Body of pancreas (tissue), 4 donors: ENCODE data around the gene GRIA2. TPM values are rescaled to one million over a fixed set of nuclear protein-coding genes. Genes with fewer than 3 reads are reported as not detected.

Experiments used
- ATAC-seq: fragments of 150-250 bp; one replicate; pipeline ENCODE4 v1.9.1; 2016
- DNase-seq, 4 donors: peaks; one replicate each; pipeline ENCODE4 v3.0.0-alpha.2; 2019
- H3K27ac ChIP-seq, 4 donors: fragments of 200-600 bp; sonication (generic); 1 replicate in 3 of 4; 2 replicates in 1 of 4; pipeline versions ENCODE4 v1.5.1 to v1.6.1; 2016 to 2019; ENCODE audit warnings: mild to moderate bottlenecking in 1 of 4, mixed read lengths in 1 of 4, moderate library complexity in 1 of 4
- H3K27me3 ChIP-seq, 2 donors: fragments of 200-600 bp; sonication (generic); one replicate each; pipeline ENCODE4 v1.6.0; 2016; ENCODE audit warnings: mild to moderate bottlenecking in 1 of 2
- H3K36me3 ChIP-seq, 2 donors: fragments of 200-600 bp; sonication (generic); replicated peaks in 1 of 2; 2 replicates each; pipeline ENCODE4 v1.5.1; 2016; ENCODE audit warnings: low read depth in 2 of 2; ENCODE audit not compliant: insufficient read depth in 1 of 2
- H3K4me1 ChIP-seq: fragments of 200-600 bp; sonication (generic); one replicate; pipeline ENCODE4 v1.6.0; 2016
- H3K4me3 ChIP-seq, 2 donors: fragments of 200-600 bp; sonication (generic); 1 replicate in 1 of 2; 2 replicates in 1 of 2; pipeline ENCODE4 v1.5.1; 2016 to 2019
- H3K9me3 ChIP-seq, 3 donors: fragments of 200-600 bp; sonication (generic); 1 replicate in 2 of 3; 2 replicates in 1 of 3; pipeline ENCODE4 v1.5.1; 2016
- POLR2A ChIP-seq, 3 donors: fragments of 450-650 bp; IDR thresholded peaks; one replicate each; pipeline ENCODE4 v1.6.1; 2016; ENCODE audit warnings: antibody characterized with exemption in 3 of 3, mild to moderate bottlenecking in 2 of 3
- WGBS, 2 donors: methylation state at CpG; one replicate each; pipeline ENCODE4 v1.1.5; 2017; 5-methylcytosine and 5-hydroxymethylcytosine counted together
- intact Hi-C: fragments of 100-400 bp; cut with DNase I; formaldehyde crosslinking; loops from one replicate; pipeline ENCODE4 v1.15.1; 2023
- total RNA-seq, 2 donors: library from RNA; depleted of rRNA; stranded (reverse); fragments of >200 nt; gene quantifications; one replicate each; pipeline ENCODE4 v1.1.0, GENCODE V29; 2016
- TF ChIP-seq, protein P1 (sequence below), 7 experiments: fragments of 450-650 bp in 4 of 7; fragments of 200-600 bp in 3 of 7; sonication (generic) in 3 of 7; IDR thresholded peaks; one replicate each; pipeline ENCODE4 v1.5.1; 2016 to 2019; ENCODE audit warnings: antibody characterized with exemption in 7 of 7

The GRIA2 gene
- total RNA-seq, 2 donors from 2014 or later, result 1.0 to 1.6 TPM

DNA sequence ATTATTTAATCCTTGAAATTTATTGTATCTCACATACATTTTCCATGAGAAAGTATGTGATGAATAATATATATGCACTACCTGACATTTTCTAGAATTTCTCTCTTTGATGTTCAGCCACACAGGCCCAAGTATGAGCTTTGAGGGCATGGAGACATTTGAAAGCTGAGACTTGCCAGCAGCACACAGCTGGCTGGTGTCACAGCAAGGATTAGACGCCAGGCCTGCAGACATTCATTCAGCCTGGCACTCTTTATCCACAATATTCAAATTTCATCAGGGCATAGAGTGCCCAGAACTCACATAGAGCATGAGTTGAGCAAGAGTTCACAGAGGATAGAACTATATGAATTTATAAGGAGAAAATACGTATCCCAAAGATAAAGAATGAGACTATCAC is 74.0 kb downstream of the GRIA2 start:
- intact Hi-C loops, result no loop called here
- Histone ChIP-seq H3K9me3 (no peaks in the 10 kb centered on the region), H3K4me1 (no peaks in the 10 kb centered on the region), H3K4me3 (no peak overlapping the region), H3K36me3 (no peaks in the 10 kb centered on the region), H3K27ac (no peak overlapping the region), H3K27me3 (no peaks in the 10 kb centered on the region)
- WGBS, 2 donors, result 54 to 63% methylated on average over 2 of the region's 2 CpGs
- TF ChIP-seq POLR2A (IDR thresholded peaks at IDR 0.05), result no peak
- TF ChIP-seq, protein P1, sequence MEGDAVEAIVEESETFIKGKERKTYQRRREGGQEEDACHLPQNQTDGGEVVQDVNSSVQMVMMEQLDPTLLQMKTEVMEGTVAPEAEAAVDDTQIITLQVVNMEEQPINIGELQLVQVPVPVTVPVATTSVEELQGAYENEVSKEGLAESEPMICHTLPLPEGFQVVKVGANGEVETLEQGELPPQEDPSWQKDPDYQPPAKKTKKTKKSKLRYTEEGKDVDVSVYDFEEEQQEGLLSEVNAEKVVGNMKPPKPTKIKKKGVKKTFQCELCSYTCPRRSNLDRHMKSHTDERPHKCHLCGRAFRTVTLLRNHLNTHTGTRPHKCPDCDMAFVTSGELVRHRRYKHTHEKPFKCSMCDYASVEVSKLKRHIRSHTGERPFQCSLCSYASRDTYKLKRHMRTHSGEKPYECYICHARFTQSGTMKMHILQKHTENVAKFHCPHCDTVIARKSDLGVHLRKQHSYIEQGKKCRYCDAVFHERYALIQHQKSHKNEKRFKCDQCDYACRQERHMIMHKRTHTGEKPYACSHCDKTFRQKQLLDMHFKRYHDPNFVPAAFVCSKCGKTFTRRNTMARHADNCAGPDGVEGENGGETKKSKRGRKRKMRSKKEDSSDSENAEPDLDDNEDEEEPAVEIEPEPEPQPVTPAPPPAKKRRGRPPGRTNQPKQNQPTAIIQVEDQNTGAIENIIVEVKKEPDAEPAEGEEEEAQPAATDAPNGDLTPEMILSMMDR (IDR thresholded peaks at IDR 0.05), result no peak
- no peak for ATAC-seq
- no peak for DNase-seq

DNA sequence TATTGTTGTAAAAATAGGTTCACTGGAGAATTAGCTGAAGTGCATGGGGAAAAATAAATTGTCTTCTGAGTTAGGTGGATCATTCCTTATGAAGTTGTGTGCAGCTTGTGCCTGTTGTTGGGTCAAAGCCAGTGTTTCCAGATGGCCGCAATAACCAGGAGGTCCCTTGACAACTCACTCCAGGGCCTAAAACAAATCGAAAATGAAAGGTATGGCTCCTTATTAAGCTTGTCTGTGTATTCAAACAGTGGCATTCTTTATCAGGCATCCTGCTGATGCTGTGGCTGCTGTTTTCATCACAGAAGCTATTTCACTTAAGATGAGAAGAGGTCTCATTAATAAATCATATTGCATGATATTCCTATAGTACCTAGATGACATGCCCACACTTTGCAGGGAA is 80.2 kb downstream of the GRIA2 start:
- DNase-seq (no peak), ATAC-seq (no peak)
- Histone ChIP-seq H3K36me3 (no peaks in the 10 kb centered on the region), H3K27me3 (no peaks in the 10 kb centered on the region), H3K9me3 (no peaks in the 10 kb centered on the region), H3K4me3 (no peak overlapping the region), H3K27ac (no peak overlapping the region), H3K4me1 (no peaks in the 10 kb centered on the region)
- no peak for TF ChIP-seq POLR2A (IDR thresholded peaks at IDR 0.05)
- TF ChIP-seq, protein P1 (IDR thresholded peaks at IDR 0.05), result no peak
- 53 to 58% methylated on average over 2 of the region's 2 CpGs for WGBS, 2 donors
- intact Hi-C loops, result no loop called here

DNA sequence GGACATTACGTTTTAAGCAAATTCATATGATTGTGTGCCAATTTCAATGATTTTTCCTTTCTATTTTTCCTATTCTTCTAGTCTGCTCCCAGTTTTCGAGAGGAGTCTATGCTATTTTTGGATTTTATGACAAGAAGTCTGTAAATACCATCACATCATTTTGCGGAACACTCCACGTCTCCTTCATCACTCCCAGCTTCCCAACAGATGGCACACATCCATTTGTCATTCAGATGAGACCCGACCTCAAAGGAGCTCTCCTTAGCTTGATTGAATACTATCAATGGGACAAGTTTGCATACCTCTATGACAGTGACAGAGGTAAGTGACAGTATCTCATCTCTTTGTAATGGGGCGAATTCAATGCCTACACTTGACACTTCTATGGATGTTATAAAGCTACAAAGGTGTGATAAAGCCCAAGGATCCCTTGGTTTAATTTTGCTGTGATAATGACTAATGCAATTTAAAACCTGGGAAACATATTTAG is 83.0 kb downstream of the GRIA2 start:
- Histone ChIP-seq H3K4me3 (no peak overlapping the region), H3K36me3 (no peaks in the 10 kb centered on the region), H3K27ac (no peak overlapping the region), H3K27me3 (no peaks in the 10 kb centered on the region), H3K4me1 (no peaks in the 10 kb centered on the region), H3K9me3 (no peaks in the 10 kb centered on the region)
- DNase-seq (no peak), ATAC-seq (no peak)
- WGBS, 2 donors, result 56 to 61% methylated on average over 6 of the region's 6 CpGs
- TF ChIP-seq, protein P1 (IDR thresholded peaks at IDR 0.05), result no peak
- no peak for TF ChIP-seq POLR2A (IDR thresholded peaks at IDR 0.05)
- intact Hi-C loops, result no loop called here

DNA sequence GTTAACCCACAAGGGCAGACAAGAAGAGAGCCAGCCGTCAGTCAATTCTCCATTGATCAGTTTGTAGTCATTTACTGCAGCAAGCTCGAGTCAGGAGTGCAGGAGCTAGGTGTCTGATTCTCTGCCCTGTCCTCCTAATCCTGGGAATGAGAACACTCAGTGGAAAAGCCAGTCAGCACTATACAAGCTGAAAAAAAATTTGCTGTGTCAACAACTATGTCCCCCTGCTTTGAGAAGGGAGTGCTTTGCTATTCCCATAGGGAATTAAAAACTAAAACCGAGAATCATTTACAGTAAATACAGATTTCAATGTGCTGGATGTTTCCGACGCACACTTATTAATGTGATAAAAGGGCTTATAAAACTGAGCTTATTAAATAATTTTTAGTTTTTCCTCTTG is 84.2 kb downstream of the GRIA2 start:
- no peak overlapping the region for H3K27ac ChIP-seq
- no peak for DNase-seq
- H3K27me3 ChIP-seq, result no peaks in the 10 kb centered on the region
- H3K36me3 ChIP-seq, result no peaks in the 10 kb centered on the region
- H3K9me3 ChIP-seq, result no peaks in the 10 kb centered on the region
- TF ChIP-seq, protein P1 (IDR thresholded peaks at IDR 0.05), result no peak
- no peak for TF ChIP-seq POLR2A (IDR thresholded peaks at IDR 0.05)
- ATAC-seq, result no peak
- no peak overlapping the region for H3K4me3 ChIP-seq
- 59 to 65% methylated on average over 5 of the region's 5 CpGs for WGBS, 2 donors
- intact Hi-C loops, result no loop called here
- no peaks in the 10 kb centered on the region for H3K4me1 ChIP-seq

DNA sequence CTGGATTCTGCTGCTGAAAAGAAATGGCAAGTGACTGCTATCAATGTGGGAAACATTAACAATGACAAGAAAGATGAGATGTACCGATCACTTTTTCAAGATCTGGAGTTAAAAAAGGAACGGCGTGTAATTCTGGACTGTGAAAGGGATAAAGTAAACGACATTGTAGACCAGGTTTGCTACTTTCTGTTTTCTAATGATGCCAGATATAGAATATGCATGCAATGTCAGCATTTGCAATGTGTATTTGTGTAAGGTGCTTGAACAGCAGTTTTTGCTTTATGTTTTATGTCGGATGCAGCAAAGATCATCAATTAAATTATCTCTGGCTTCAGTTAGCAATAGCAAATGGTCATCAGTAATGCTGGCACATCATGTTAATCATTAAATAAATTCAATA is 92.2 kb downstream of the GRIA2 start:
- ATAC-seq (no peak), DNase-seq (no peak)
- Histone ChIP-seq H3K9me3 (no peaks in the 10 kb centered on the region), H3K27me3 (no peaks in the 10 kb centered on the region), H3K4me1 (no peaks in the 10 kb centered on the region), H3K27ac (no peak overlapping the region), H3K36me3 (no peaks in the 10 kb centered on the region), H3K4me3 (no peak overlapping the region)
- 29% methylated on average over 5 of the region's 5 CpGs for WGBS, 2 donors
- intact Hi-C loops, result no loop called here
- no peak for TF ChIP-seq POLR2A (IDR thresholded peaks at IDR 0.05)
- TF ChIP-seq, protein P1 (IDR thresholded peaks at IDR 0.05), result no peak
